Ammon's horn (tissue), 1 donor: ENCODE measurements around the gene TCEAL5.
"Not testable (repeated sequence)": the region's sequence is repeated elsewhere in the genome, so short reads cannot be mapped to it uniquely, and the experiment has no call there.

Experiments
- DNase-seq: peaks from one replicate; pipeline ENCODE4 v3.0.0-alpha.2; 2016; ENCODE audit warnings: low spot score

The TCEAL5 gene

DNA sequence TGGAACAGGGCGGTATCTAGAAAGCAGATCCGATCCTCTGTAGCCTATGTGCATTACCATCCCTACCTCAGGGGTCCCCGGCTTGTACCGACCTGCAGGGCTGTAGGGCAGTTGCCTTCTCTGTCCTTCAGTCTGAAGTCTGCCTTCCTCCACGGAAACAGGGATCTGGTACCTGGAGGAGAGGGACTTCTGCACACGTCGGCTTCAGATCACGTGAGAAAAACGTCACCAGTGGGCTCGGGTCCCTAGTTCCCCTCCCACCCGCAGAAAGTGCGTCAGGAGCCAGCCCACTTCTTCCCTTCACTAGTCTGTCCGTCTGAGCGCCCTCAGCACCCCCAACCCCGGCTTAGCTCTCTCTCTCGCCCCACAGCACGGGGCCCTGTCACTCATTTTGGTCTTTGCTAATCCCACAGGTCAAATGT, at the start of gene TCEAL5:
TCEAL5 (minus strand) TSS at position 170 of the 422 bp plus-strand sequence. CDS start 2,187 bp downstream, outside the sequence.
- DNase-seq: peak; percentile 76

GRCh38 chrX:103311399-103311780, 34.8 kb upstream of the TCEAL5 start:
- DNase-seq: no peak

DNA sequence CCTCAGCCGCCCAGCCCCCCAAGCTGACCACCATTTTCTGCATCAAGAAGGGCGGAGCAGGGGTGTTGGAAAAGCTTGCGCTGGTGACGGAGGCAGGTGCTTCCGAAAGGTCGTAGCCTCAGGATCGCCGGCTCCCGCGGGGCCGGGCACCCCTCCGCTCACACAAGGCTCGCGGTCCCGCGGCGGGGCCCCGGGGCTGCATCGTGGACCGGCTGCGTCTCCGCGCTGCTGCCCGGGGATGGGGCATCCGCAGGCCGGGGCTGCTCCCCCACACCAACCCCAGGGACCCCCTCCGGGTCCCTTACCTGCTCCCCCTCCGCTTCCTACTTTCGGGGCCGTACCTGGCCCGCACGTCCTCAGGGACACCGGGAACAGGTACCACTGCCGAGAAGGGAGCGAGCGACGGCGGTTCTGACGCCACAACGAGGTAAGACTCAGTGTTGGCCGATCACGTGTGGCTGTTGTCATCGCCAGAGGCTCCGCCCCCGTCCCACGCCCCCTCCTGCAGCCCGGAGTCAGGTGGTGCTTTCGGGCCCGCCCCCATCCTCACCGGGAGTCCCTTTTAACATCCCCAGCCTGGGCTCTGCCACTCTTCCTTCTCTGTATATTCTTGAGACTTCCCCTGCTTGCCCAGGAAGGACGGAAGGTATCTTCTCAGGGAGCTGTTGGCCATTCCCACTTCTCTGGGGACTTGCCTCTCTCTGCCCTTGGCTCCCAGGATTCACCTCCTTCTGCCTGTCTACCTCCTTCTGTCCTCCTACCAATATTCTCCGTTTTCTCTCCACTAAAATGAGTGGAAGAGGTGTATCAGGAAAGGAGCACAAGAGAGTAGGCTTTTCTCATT, 34.2 kb upstream of the TCEAL5 start, which contains the start of gene BEX2:
BEX2 (minus strand) TSS at position 436 of the 844 bp plus-strand sequence. CDS start 1,014 bp downstream, outside the sequence.
- peak; percentile 90 for DNase-seq

DNA sequence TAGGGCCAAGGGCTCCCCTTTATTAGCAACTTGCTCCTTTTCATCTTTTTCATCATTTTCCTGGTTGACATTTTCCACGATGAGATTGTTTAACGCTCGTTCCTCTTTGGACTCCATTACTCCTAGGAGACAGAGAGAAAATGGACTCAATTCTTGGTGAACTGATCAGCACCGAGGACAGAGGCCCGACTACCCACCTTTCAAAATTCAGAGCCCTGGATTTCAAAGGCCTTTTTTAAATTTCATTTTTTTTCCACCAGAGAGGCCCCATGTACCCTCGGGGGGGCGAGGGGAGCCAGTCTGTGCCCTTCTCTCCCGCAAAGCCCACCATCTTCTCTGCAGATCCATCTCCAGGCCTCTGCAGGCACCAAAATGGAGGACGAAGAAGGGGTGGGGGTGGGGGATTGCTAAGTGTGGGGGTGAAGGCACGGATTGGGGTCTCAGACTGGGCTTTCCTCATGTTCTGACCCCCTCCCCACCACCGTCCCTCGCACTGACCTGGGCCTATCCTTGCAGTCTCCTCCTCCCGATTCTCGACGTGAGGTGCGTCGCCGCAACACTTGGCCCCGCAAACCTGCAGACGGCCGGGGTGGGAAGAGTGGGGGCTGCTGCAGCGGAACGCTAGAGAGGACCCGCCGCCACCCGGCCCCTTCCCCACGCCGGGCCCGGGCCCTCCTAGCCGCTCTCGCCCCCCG, 33.5 kb upstream of the TCEAL5 start:
- no peak for DNase-seq

DNA sequence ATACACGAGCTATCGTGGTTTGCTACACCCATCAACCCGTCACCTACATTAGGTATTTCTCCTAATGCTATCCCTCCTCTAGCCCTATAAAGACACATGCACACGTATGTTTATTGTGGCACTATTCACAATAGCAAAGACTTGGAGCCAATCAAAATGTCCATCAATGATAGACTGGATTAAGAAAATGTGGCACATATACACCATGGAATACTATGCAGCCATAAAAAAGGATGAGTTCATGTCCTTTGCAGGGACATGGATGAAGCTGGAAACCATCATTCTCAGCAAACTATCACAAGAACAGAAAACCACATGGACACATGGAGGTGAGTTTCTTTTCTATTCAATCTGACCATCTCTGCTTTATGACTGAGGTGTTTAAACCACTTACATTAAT, 29.1 kb upstream of the TCEAL5 start:
- DNase-seq: not testable (repeated sequence)

DNA sequence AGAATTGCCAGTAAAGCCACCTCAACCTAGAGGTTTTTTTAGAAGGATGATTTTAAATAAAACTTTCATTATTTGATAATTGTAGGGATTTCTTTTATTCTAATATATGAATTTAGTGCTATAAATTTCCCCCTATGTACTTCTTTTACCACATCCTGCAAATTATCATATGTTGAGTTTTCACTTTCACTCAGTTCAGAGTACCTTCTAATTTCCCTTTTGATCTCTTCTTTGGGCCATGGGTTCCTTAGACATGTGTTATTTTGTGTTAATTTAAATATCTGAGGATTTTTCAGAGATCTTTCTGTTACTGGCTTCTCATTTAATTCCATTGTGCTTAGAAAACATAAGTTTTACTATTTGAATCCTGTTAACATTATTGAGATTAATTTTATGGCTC, 28.2 kb upstream of the TCEAL5 start:
- DNase-seq: no peak

DNA sequence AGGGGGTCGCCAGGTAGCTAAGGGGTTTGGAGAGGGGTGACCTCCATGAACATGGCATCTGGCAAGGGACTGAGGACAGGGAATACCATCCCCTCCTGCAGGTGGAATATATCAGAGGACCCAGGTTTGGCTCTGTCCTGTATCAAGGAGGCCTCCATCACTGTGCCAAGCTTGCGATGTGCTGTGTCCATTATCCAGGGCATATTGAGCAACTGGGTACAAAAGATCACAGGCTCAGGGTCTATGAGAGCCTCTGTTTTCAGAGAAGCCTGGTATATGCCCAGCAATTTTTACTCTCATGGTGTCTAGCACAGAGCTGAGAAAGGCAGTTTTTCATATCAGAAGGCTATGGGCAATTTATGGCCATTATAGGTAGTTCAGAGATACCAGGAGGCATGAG, 16.6 kb upstream of the TCEAL5 start:
- DNase-seq: no peak

DNA sequence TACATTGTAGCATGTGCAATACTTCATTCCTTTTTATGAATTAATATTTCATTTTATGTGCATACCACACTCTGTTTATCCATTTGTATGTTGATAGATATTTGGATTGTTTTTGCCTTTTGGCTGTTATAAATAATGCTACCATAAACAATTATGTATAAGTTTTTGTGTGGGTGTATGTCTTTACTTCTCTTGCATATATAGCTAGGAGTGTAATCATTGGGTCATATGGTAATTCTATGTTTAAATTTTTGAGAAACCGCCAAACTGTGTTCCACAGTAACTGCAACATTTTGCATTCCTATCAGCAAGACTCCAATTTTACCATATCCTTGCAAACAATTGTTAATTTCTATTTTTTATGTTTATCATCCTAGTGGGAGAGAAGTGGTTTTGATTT, 3.1 kb upstream of the TCEAL5 start:
- DNase-seq: no peak

- peak; percentile 2 for DNase-seq
Observed at GRCh38 chrX:103275947-103276567, 493 bp downstream of the TCEAL5 start.

GRCh38 chrX:103274284-103274683, 2.3 kb downstream of the TCEAL5 start:
- DNase-seq: no peak

DNA sequence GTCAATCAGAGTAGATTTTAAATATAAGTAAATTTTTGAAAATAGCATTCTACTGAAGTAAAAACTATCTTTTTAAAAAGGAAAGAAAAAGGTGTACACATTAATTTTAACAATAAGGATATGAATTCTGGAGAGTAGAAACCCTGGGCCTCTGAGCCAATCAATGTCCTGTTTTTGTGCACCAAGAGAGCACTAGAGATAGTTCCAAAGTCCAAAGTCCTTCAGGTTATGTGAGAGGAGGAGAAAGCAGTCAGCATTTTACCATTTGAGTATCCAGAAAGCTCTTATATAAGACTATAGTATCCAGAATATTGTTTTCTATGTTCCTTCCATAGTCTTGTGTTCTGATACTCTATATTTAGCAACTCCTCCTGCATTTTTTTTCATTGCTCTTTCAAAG, 18.3 kb downstream of the TCEAL5 start:
- DNase-seq: no peak

- DNase-seq: no peak
Observed at GRCh38 chrX:103256651-103257050, 19.9 kb downstream of the TCEAL5 start.

GRCh38 chrX:103254921-103255493, 21.5 kb downstream of the TCEAL5 start, which contains the start of gene TCEAL8:
Gene TCEAL8, minus strand, starts transcription at chrX:103255155. Its CDS starts 1,176 bp downstream, at chrX:103253979.
- DNase-seq: peak; percentile 96

DNA sequence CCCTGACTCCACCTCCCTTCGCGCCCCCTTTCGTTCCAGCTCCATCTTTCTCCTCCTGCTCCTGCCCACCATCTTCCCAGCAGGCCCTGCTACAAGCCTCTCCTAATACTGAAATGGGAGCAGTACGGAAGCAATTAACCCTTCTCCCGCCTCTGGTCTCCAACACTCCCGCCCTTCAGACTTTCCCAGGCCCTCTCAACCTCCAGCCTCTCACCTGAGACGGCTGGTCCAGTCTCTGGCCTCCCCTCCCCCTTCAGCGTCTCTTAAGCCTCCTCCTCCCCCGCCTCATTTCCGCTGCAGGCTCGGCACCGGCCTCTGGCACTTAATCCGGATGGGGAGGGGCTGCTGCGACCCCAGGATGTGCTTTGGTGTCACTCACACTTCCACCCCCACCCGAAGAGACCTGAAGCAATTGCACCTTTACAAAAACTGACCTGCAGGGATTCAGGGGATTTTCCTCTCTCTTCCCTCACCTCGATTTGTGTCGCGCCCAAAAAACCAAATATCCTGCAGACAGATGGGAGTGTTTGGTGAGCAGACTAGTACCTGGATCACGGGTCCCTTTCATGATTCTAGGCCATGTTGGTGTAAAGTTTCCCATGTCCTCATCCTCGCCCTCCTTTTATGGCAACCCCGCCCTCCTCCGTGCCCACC, 22.3 kb downstream of the TCEAL5 start:
- peak; percentile 54 for DNase-seq

- DNase-seq: no peak
Observed at GRCh38 chrX:103253608-103254007, 22.9 kb downstream of the TCEAL5 start.

DNA sequence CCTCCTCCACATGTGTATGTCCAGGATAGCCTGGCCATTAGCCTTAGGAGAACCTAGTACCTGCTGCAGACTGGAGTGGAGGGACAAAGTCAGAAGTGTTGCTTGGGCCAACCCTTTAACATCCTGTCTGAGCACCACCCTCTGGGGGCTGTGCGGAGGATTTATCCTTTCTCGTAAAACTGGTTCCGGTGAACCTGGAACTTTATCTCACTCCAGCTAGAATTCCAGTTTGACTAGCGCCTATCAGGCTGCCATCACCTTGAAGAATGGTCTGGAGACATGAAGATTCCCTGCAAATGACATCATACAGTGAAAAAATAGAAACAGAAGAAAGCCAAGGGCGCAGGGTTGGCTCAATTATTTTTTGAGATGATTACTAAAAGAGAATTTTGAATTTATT, 25.6 kb downstream of the TCEAL5 start:
- DNase-seq: no peak

GRCh38 chrX:103249805-103250204, 26.7 kb downstream of the TCEAL5 start:
- no peak for DNase-seq

DNA sequence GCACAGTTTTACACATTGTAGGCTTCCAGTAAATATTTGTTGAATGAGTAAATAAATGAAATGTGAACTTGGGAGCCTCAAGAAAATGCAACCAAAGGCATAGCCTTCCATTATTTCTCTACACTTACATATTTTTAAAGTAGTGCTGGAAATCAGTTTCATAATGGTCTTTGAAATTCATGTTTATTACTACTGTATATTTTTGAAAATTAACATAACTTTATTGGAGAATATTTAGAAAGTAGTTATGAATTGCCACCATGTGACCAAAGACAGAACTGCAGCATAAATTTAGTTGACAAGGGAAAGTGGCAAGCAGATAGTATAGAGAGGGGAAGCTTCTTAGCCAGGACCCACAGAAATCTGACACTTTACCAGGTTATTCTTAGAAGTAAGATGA, 28.0 kb downstream of the TCEAL5 start:
- DNase-seq: peak; percentile 23

- DNase-seq: no peak
Observed at GRCh38 chrX:103240155-103240554, 36.4 kb downstream of the TCEAL5 start.

DNA sequence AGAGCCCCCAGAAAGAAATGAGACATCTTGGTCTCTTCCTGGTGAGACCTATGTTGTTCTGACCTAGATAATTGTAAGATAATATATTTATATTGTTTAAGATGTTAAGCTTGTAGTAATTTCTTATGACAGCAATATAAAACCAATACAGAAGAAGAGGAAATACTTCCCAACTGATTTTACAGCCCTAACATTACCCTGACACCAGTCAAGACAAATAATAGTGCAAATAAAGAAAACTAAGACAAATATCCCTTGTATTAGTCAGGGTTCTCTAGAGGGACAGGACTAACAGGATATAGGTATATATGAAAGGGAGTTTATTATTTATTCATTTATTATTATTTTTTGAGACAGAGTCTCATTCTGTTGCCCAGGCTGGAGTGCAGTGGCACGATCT, 40.3 kb downstream of the TCEAL5 start:
- DNase-seq: no peak

GRCh38 chrX:103235608-103236007, 40.9 kb downstream of the TCEAL5 start:
- DNase-seq: not testable (repeated sequence)

- no peak for DNase-seq
Observed at GRCh38 chrX:103234869-103235268, 41.7 kb downstream of the TCEAL5 start.
